ENCODE measurements around the gene ISG20L2. TPM values are rescaled to one million over a fixed set of nuclear protein-coding genes. Genes with fewer than 3 reads are reported as not detected.

ISG20L2 gene
- total and polyA plus RNA-seq, 2 experiments from 2014 or later = 23.1 to 34.9 TPM

DNA sequence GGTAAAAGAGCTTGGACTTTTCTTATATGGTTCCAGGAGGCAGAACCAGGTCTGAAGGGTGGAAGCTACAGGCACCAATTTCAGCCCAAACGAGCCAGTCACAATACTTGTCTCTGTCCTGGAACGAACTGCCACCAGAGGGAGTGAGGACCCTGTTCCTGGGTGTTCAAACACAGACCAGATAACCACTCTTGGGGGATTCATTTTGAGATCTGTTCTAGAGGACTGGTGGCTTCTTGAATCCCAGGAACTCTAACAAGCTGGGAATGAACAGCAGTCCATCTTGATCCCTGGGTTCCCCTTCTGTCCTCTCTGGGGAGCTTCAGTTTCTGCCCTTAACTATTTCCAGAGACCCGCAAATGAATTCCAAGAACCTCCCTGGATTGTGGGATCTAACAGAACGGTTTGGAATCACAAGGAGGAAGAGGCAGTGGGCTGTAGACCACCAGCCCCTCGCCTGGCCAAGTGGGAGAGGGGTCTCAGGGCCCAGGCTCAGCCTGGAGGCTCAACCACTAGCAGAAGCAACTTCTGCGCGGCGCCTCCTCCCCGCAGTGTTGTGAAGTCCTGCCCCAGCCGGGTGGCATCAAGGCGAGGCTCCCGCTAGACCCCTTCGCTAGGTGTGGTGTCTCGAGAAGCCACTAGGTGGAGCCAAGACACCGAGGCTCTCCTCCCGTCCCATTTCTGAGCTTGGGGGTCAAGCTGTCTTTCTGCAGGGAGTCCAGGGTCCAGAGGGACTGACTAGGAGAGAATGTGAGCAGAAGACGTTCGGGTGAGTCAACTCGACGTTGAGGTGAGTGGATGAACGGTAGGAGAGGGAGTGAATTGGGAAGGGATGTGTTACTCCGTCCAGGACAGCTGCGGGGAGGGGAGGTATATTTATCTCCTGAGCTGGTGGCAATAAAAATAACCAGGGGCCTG is 39.3 kb downstream of the ISG20L2 start:
- peak overlapping the region; percentile 51 for H3K4me3 ChIP-seq
- peak; percentile 57 for ATAC-seq
- H3K4me1 ChIP-seq (ENCODE audit: insufficient read depth) = peaks cover 46% of the 10 kb centered on the region
- Mint-ChIP-seq H3K4me1 (peaks cover 55% of the 10 kb centered on the region), H3K27ac (peak overlapping the region; percentile 2; the same call in 1 of the 2 replicates), H3K4me3 (peak overlapping the region; percentile 67), H3K9me3 (no peaks in the 10 kb centered on the region; the same call in 2 of the 3 replicates), H3K36me3 (ENCODE audit: low read depth) (no peaks in the 10 kb centered on the region; the same call in 2 of the 3 replicates), H3K27me3 (ENCODE audit: insufficient read depth, low read depth, poor library complexity) (peaks cover 21% of the 10 kb centered on the region)
- H3K4me2 ChIP-seq = peak overlapping the region; percentile 89
- H3K9me2 ChIP-seq (ENCODE audit: insufficient read depth) = no peaks in the 10 kb centered on the region
- no peaks in the 10 kb centered on the region for H3K36me3 ChIP-seq (ENCODE audit: insufficient read depth)
- H3K27me3 ChIP-seq (ENCODE audit: insufficient read depth) = peaks cover 22% of the 10 kb centered on the region
- no peaks in the 10 kb centered on the region for H3K79me2 ChIP-seq (replicated peaks; ENCODE audit: insufficient read depth)
- TF ChIP-seq STAT1 (IDR thresholded peaks at IDR 0.05; ENCODE audit: unreplicated experiment) = no peak
- TF ChIP-seq, protein P1, sequence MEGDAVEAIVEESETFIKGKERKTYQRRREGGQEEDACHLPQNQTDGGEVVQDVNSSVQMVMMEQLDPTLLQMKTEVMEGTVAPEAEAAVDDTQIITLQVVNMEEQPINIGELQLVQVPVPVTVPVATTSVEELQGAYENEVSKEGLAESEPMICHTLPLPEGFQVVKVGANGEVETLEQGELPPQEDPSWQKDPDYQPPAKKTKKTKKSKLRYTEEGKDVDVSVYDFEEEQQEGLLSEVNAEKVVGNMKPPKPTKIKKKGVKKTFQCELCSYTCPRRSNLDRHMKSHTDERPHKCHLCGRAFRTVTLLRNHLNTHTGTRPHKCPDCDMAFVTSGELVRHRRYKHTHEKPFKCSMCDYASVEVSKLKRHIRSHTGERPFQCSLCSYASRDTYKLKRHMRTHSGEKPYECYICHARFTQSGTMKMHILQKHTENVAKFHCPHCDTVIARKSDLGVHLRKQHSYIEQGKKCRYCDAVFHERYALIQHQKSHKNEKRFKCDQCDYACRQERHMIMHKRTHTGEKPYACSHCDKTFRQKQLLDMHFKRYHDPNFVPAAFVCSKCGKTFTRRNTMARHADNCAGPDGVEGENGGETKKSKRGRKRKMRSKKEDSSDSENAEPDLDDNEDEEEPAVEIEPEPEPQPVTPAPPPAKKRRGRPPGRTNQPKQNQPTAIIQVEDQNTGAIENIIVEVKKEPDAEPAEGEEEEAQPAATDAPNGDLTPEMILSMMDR (conservative IDR thresholded peaks at IDR 0.05; ENCODE audit: low read depth in 2 of 2) = peak; percentile 63 to 100
- 0 out of 2 replicates have a peak, but pooled peaks have one; percentile 19 for TF ChIP-seq CREB1 (CRISPR knock-in tag; IDR thresholded peaks at IDR 0.05; ENCODE audit: low read depth)
- TF ChIP-seq, protein P2, sequence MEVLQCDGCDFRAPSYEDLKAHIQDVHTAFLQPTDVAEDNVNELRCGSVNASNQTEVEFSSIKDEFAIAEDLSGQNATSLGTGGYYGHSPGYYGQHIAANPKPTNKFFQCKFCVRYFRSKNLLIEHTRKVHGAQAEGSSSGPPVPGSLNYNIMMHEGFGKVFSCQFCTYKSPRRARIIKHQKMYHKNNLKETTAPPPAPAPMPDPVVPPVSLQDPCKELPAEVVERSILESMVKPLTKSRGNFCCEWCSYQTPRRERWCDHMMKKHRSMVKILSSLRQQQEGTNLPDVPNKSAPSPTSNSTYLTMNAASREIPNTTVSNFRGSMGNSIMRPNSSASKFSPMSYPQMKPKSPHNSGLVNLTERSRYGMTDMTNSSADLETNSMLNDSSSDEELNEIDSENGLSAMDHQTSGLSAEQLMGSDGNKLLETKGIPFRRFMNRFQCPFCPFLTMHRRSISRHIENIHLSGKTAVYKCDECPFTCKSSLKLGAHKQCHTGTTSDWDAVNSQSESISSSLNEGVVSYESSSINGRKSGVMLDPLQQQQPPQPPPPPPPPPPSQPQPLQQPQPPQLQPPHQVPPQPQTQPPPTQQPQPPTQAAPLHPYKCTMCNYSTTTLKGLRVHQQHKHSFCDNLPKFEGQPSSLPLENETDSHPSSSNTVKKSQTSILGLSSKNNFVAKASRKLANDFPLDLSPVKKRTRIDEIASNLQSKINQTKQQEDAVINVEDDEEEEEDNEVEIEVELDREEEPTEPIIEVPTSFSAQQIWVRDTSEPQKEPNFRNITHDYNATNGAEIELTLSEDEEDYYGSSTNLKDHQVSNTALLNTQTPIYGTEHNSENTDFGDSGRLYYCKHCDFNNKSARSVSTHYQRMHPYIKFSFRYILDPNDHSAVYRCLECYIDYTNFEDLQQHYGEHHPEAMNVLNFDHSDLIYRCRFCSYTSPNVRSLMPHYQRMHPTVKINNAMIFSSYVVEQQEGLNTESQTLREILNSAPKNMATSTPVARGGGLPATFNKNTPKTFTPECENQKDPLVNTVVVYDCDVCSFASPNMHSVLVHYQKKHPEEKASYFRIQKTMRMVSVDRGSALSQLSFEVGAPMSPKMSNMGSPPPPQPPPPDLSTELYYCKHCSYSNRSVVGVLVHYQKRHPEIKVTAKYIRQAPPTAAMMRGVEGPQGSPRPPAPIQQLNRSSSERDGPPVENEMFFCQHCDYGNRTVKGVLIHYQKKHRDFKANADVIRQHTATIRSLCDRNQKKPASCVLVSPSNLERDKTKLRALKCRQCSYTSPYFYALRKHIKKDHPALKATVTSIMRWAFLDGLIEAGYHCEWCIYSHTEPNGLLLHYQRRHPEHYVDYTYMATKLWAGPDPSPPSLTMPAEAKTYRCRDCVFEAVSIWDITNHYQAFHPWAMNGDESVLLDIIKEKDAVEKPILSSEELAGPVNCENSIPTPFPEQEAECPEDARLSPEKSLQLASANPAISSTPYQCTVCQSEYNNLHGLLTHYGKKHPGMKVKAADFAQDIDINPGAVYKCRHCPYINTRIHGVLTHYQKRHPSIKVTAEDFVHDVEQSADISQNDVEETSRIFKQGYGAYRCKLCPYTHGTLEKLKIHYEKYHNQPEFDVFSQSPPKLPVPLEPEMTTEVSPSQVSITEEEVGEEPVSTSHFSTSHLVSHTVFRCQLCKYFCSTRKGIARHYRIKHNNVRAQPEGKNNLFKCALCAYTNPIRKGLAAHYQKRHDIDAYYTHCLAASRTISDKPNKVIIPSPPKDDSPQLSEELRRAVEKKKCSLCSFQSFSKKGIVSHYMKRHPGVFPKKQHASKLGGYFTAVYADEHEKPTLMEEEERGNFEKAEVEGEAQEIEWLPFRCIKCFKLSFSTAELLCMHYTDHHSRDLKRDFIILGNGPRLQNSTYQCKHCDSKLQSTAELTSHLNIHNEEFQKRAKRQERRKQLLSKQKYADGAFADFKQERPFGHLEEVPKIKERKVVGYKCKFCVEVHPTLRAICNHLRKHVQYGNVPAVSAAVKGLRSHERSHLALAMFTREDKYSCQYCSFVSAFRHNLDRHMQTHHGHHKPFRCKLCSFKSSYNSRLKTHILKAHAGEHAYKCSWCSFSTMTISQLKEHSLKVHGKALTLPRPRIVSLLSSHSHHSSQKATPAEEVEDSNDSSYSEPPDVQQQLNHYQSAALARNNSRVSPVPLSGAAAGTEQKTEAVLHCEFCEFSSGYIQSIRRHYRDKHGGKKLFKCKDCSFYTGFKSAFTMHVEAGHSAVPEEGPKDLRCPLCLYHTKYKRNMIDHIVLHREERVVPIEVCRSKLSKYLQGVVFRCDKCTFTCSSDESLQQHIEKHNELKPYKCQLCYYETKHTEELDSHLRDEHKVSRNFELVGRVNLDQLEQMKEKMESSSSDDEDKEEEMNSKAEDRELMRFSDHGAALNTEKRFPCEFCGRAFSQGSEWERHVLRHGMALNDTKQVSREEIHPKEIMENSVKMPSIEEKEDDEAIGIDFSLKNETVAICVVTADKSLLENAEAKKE (CRISPR knock-in tag; IDR thresholded peaks at IDR 0.05) = no peak
- no peaks in the 10 kb centered on the region for H4K20me1 ChIP-seq (replicated peaks; ENCODE audit: insufficient read depth)
- peaks cover 33% of the 10 kb centered on the region for H3F3A ChIP-seq (replicated peaks; ENCODE audit: low read depth)
- H2AFZ ChIP-seq = peak overlapping the region; percentile 93
- DNase-seq (ENCODE audit: low spot score) = peak; percentile 95
- H3K27ac ChIP-seq (ENCODE audit: low read depth) = no peak overlapping the region

All from GM23338 (cell line).